H1 (cell line): ENCODE data around the gene DLEC1. TPM values are rescaled to one million over a fixed set of nuclear protein-coding genes. Genes with fewer than 3 reads are reported as not detected.

Experiments
- CTBP2 ChIP-seq: IDR thresholded peaks from 2 replicates; pipeline ENCODE4 v1.7.0; 2011; ENCODE audit warnings: borderline replicate concordance, mild to moderate bottlenecking, moderate library complexity, mixed read lengths, low read length; ENCODE audit not compliant: insufficient read depth, insufficient read length
- JUND ChIP-seq: IDR thresholded peaks from 2 replicates; pipeline ENCODE4 v1.6.1; 2011; ENCODE audit warnings: mild to moderate bottlenecking, improper control_type of control experiment, low read length
- KDM1A ChIP-seq: fragments of 200-600, 300-600 bp; sonication (generic); IDR thresholded peaks from 2 replicates; pipeline ENCODE4 v1.7.1; 2016; ENCODE audit warnings: mild to moderate bottlenecking, low read length, borderline replicate concordance
- POLR2A ChIP-seq, 2 experiments: IDR thresholded peaks; 1 replicate in 1 of 2; 2 replicates in 1 of 2; pipeline ENCODE4 v1.6.1; 2011; ENCODE audit warnings: low read depth in 2 of 2, low read length in 2 of 2, mild to moderate bottlenecking in 2 of 2; ENCODE audit errors: control extremely low read depth in 1 of 2
- RAD21 ChIP-seq, 2 experiments: IDR thresholded peaks in 1 of 2; conservative IDR thresholded peaks in 1 of 2; 2 replicates each; pipeline ENCODE4 v1.6.1; 2011; ENCODE audit warnings: low read depth in 2 of 2, low read length in 2 of 2, improper control_type of control experiment in 1 of 2, inconsistent platforms in 1 of 2, mild to moderate bottlenecking in 1 of 2, moderate library complexity in 1 of 2
- polyA plus RNA-seq, 7 experiments: library from polyadenylated mRNA; depleted of rRNA in 3 of 7; stranded (reverse) in 5 of 7; unstranded in 2 of 7; fragments of >200 nt in 5 of 7; fragments of 200-250 nt in 2 of 7; gene quantifications; 1 replicate in 5 of 7; 2 replicates in 1 of 7; 4 replicates in 1 of 7; pipeline versions ENCODE4 v1.2.1 to v1.2.3, GENCODE V29; 2011 to 2013; ENCODE audit warnings: missing spikeins in 2 of 7, mixed read lengths in 2 of 7
- total RNA-seq: library from RNA; stranded (reverse); fragmentation: NEBNext Ultra II Directional; extraction: Animal tissue kit (Norgen Biotek cat#: 25700); gene quantifications from 2 replicates; pipeline ENCODE4 v1.2.1, GENCODE V29; 2021
- TF ChIP-seq, protein P1 (sequence below), 3 experiments: IDR thresholded peaks; 1 replicate in 2 of 3; 2 replicates in 1 of 3; pipeline versions ENCODE4 v1.5.1 to v1.6.1; 2011; ENCODE audit warnings: low read length in 3 of 3, mild to moderate bottlenecking in 3 of 3, inconsistent platforms in 2 of 3, low read depth in 1 of 3, moderate library complexity in 1 of 3; ENCODE audit not compliant: insufficient read depth in 1 of 3; ENCODE audit errors: control extremely low read depth in 1 of 3
- TF ChIP-seq, protein P2 (sequence below): IDR thresholded peaks from 2 replicates; pipeline ENCODE4 v1.6.1; 2012; ENCODE audit warnings: inconsistent platforms
- TF ChIP-seq, protein P3 (sequence below): IDR thresholded peaks from 2 replicates; pipeline ENCODE4 v1.6.1; 2011; ENCODE audit warnings: low read length, improper control_type of control experiment

Gene DLEC1
- total and polyA plus RNA-seq, 2 of the 8 experiments (the other 6 are each of a cell fraction or from before 2014, with no cell fraction given), result 0.26 to 0.76 TPM

DNA sequence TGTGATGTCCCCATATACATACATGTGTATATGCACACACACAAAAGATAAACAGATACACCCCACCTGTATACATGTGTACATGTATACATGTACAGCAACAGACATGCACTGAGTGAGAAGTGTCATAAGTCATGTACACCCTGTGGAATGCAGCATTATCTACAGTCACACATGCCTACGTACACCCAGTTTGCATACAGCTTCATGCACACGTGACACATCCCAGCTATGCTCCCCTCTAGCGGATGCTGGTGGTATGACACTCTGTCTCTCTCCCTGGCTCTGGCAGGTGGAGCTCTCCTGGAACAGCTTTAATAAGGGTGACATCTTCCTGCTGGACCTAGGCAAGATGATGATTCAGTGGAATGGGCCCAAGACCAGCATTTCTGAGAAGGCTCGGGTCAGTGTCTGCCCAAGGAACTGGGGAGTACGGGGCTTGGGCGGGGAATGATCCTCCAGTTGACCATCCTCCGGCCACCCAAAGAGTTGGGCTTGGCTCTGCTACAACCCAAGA, 42.2 kb upstream of the DLEC1 start (continued):
- TF ChIP-seq, protein P1, sequence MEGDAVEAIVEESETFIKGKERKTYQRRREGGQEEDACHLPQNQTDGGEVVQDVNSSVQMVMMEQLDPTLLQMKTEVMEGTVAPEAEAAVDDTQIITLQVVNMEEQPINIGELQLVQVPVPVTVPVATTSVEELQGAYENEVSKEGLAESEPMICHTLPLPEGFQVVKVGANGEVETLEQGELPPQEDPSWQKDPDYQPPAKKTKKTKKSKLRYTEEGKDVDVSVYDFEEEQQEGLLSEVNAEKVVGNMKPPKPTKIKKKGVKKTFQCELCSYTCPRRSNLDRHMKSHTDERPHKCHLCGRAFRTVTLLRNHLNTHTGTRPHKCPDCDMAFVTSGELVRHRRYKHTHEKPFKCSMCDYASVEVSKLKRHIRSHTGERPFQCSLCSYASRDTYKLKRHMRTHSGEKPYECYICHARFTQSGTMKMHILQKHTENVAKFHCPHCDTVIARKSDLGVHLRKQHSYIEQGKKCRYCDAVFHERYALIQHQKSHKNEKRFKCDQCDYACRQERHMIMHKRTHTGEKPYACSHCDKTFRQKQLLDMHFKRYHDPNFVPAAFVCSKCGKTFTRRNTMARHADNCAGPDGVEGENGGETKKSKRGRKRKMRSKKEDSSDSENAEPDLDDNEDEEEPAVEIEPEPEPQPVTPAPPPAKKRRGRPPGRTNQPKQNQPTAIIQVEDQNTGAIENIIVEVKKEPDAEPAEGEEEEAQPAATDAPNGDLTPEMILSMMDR (IDR thresholded peaks at IDR 0.05; ENCODE audit: control extremely low read depth in 1 of 3, insufficient read depth in 1 of 3, low read depth in 1 of 3, low read length in 3 of 3), result peak in 2 of 3 experiments; percentile 75 to 100; a peak in 3 of 4 replicates
- no peak for TF ChIP-seq CTBP2
- peak; percentile 98 for TF ChIP-seq KDM1A
- TF ChIP-seq RAD21 (IDR thresholded peaks at IDR 0.05 in 1 of 2, conservative IDR thresholded peaks at IDR 0.05 in 1 of 2; ENCODE audit: low read depth in 2 of 2, low read length in 2 of 2), result peak; percentile 43 to 55
- no peak for TF ChIP-seq JUND
- TF ChIP-seq, protein P2, sequence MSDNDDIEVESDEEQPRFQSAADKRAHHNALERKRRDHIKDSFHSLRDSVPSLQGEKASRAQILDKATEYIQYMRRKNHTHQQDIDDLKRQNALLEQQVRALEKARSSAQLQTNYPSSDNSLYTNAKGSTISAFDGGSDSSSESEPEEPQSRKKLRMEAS, result peak; percentile 88
- TF ChIP-seq, protein P3, sequence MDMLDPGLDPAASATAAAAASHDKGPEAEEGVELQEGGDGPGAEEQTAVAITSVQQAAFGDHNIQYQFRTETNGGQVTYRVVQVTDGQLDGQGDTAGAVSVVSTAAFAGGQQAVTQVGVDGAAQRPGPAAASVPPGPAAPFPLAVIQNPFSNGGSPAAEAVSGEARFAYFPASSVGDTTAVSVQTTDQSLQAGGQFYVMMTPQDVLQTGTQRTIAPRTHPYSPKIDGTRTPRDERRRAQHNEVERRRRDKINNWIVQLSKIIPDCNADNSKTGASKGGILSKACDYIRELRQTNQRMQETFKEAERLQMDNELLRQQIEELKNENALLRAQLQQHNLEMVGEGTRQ, result peak; percentile 94
- no peak for TF ChIP-seq POLR2A (IDR thresholded peaks at IDR 0.05; ENCODE audit: control extremely low read depth in 1 of 2, low read depth in 2 of 2, low read length in 2 of 2)
